IPS DF 4.7 (cell line): ENCODE measurements around the gene RWDD1.
"Not testable (repeated sequence)": the region's sequence is repeated elsewhere in the genome, so short reads cannot be mapped to it uniquely, and the experiment has no call there.

ENCODE experiments used
- DNase-seq: peaks from one replicate; pipeline ENCODE4 v3.0.0-alpha.2; 2013; ENCODE audit warnings: low spot score; ENCODE audit errors: extremely low read depth

RWDD1 gene

DNA sequence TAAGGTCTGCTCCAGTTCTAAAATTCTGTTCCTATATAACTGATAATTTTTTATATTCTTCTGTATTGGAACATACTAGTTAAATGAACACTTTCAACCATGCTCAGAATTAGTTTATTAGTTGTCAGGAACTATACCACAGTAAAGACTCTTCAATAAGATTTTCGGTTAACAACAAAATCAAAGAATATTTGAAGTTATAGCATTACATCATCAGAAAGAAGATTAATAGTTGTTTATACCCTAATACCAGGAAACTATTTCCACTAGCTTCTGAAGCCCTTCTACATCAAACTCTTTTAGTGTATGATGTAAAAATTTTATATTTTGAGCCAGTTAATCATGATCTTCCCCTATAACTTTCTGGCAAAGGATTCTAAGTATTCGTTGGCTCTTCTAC, 11.2 kb upstream of the RWDD1 start:
- no peak for DNase-seq

DNA sequence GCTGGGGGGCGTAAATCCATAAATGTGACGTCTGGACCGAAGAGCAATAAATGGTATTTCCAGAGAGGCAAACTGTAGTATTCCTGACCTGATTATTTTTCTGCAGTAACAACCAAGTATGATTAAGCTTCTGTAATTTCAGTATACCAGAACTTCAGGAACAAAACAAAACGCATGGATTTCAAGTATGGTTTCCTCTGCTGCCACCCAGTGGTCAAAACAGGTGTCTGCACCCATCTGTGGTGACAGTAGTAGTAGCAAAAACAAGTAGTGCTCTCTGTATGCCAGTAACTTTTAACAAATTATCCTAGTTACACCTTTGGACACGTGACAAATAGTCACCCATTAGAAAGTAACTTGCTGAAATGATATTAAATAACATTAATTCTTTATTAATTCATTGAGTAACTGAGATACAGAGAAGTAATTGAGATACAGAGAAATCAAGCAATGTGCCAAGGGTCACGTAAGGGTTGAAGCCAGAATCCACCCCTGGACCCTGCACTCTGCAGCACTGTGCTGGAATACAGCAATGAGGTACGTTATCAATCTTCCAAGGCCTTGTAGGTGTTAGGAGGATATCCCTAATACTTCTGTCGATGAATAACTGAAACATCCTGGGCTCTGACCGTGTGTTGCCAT, 9.8 kb upstream of the RWDD1 start:
- peak; percentile 16 for DNase-seq

DNA sequence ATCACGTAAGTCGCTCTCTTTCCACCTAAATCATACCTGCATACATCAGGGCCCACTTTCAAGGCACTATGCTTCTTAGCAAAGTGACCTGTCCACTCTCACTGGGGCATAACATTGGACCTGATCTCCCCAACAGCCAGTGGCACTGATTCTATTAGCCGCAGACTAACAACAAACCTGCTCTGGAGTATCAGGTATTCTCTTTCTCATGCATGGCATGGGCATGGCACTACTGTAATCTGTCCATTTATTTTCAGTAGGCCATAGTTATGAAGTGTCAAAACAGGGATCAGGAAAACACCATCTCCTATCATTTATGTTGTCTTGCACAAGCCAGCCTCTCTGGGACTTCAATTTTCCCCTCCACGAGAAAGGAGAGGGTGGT, 9.3 kb upstream of the RWDD1 start:
- DNase-seq: no peak

DNA sequence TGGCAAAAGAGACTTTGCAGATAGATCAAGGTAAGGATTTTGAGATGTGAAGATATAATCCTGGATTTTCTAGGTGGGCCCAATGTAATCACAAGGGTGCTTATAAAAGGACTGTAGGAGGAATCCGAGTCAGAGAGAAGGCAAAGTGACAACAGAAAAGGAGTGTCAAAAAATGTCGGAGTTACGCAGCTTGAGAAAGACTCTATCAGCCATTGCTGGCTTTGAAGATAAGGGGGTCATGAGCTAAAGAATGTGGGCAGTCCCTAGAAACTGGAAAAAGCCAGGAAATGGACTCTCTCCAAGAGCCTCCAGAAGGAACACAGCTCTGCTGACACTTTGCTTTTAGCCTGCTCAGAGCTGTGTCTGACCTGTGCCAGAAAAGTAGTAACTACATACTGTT, 8.7 kb upstream of the RWDD1 start:
- no peak for DNase-seq

DNA sequence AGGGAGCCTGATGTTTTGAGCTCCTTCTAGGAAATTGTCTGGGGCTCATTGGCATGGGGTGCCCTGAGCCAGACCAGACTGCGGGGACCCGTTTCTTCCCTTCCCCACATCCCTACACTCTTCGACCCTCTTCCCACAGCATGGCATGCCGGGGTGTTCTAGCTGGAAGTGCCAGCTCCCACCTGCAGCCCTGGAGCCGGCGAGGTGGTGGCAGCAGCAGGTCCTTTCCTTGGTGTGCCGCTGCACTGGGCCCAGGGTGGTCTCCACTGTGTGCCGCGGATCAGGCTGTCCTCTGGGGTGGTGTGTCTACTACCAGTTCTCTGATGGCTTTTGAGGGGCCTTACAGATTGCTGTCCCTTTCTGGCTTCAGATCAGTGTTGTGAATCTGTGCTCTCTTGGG, 7.5 kb upstream of the RWDD1 start:
- no peak for DNase-seq

- DNase-seq: no peak
These were observed 7.0 kb upstream of the RWDD1 start for GRCh38 chr6:116564311-116564710.

DNA sequence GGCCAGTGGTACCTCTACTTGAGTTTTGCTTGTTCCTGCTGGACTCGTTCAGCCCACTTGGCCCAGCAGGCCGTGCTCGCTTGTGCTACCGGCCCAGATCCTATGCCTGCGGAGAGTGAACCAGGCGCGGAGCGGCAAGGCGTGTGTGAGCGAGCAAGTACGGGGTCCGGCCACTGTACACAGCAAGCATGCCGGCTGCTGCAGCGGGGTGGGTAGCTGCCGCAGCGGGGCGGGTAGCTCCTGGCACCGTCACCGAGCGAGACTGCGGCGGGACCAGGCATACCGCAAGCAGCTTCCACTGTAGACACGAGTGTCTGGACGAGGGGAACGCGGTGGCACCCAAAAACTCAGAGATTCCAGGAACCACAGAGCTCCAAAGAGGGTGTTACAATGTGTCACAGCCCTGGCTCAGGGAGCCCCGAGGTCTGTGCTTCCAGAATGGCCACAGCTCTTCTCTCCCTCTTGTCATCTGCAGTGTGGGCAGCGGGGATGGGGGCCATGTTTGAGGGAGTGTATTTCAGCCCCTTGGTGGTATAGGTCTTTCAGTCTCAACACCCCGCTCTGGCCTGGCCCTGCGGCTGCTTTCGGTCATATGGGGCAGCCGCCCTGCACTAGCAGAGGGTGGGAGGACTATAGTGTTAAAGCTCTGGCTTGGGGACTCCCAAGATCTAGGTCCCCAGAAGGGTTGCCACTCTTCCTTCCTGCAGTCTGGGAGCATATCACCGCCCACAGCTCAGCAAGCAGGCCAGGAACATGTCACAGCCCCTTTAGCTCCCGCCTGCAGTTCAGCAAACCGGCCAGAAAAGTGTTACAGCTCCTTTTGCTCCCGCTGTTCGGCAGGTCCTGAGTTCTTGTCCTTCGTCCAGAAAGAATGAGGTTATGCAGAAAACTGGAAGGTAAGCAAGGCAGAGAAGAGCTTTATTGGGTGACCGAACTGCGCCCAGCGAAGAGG, 6.1 kb upstream of the RWDD1 start:
- no peak for DNase-seq

- DNase-seq: no peak
These were observed 3.2 kb upstream of the RWDD1 start for GRCh38 chr6:116568111-116568510.

- DNase-seq: no peak
These were observed 2.2 kb upstream of the RWDD1 start for GRCh38 chr6:116568821-116569755.

- no peak for DNase-seq
These were observed 338 bp downstream of the RWDD1 start for GRCh38 chr6:116571683-116572000.

- no peak for DNase-seq
These were observed 858 bp downstream of the RWDD1 start for GRCh38 chr6:116572162-116572561.

DNA sequence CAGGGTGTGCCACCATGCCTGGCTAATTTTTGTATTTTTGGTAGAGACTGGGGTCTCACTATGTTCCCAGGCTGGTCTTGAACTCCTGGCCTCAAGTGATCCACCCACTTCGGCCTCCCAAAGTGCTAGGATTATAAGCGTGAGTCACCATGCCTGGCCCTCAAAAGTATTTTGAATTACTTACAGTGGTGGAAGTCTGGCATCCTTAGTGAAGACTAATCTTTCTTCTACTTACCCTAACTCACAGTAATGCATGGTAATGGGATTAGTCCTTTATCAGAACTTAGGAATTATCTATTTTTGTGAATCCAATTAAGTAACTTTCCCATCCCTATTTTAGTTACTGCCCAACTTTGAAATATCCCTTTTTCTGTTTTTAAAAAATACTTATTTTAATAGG, 3.9 kb downstream of the RWDD1 start:
- no peak for DNase-seq

DNA sequence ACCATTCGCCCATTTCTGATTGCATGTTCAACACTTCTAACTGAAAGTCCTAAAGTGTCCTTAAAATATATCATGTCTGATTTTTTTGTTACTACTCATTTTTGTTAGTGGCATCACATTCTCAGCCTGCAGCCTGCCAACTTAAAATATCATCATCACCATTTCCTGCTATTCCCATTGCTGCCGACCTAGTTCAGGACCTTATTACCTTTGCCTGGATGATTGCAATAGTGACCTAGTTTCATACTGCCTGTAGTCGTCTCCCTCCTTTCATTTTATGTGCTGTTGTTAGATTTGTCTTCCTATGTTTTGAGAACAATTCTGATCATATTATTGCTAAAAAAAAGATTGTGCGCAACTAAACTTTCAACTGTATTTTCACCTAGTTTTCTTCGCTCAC, 6.2 kb downstream of the RWDD1 start:
- no peak for DNase-seq

DNA sequence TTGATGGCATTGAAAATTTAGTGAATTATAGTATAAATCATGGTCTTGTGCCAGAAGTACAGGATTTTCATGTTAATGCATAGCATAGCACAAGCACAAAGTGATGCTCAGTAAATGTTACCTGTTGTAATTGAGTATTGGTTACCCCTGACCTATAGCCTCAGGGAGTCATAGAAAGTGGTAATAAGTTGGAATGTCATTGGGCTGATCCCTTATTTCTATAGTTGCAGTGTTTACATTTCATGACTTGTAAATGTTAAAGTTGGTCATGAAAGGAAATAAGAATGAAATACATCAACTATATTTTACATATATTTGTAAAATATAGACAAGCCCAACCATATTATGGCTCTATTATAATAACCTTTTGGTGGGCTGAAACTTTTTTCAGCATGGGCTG, 7.0 kb downstream of the RWDD1 start:
- DNase-seq: no peak

GRCh38 chr6:116579143-116579542, 7.8 kb downstream of the RWDD1 start:
- DNase-seq: no peak

- DNase-seq: no peak
These were observed 8.9 kb downstream of the RWDD1 start for GRCh38 chr6:116580198-116580597.

GRCh38 chr6:116586276-116586675, 15.0 kb downstream of the RWDD1 start:
- DNase-seq: no peak

- DNase-seq: no peak
These were observed 15.4 kb downstream of the RWDD1 start for GRCh38 chr6:116586738-116587137.

GRCh38 chr6:116595247-116595646, 23.9 kb downstream of the RWDD1 start:
- DNase-seq: no peak

DNA sequence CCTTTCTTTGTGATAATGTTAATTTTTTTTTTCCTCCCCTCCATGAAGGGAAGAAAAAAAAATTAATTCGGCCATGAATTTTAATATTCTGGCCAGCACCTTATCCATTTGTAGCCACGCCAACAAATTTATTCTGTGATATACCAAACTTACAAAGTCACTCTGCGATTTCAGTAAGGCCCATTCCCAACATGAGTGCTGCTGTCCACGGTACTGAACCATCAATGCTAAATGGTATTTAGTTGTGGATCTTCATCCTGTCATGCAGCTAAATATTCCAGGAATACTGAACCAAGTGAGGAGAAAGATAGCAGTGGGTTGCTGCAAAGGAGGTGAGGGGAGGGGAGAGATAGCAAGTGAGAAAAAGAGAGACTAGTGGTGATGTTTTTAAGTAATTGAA, 25.5 kb downstream of the RWDD1 start:
- DNase-seq: no peak

DNA sequence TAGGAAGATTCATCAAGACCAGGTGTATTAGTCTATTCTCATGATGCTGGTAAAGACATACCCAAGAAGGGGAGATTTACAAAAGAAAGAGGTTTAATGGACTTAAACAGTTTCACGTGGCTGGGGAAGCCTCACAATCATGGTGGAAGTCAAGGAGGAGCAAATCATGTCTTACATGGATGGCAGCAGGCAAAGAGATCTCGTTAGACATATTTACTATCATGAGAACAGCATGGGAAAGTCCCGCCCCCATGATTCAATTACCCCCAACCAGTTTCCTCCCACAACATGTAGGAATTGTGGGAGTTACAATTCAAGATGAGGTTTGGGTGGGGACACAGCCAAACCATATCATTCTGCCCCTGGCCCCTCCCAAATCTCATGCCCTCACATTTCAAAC, 32.6 kb downstream of the RWDD1 start:
- DNase-seq: not testable (repeated sequence)

- not testable (repeated sequence) for DNase-seq
These were observed 33.6 kb downstream of the RWDD1 start for GRCh38 chr6:116604868-116605267.
